Left ventricle myocardium superior (tissue), 1 donor: Measurements from ENCODE around the gene UBE2J1. TPM values are rescaled to one million over a fixed set of nuclear protein-coding genes. Genes with fewer than 3 reads are reported as not detected.
A peak's percentile ranks its signal among the peaks of the same experiment; 100 is the strongest.
"Not testable (repeated sequence)": the region's sequence is repeated elsewhere in the genome, so short reads cannot be mapped to it uniquely, and the experiment has no call there.

Experiments used
- ATAC-seq: fragments of 200-7000 bp; cut with Tn5 transposase; one replicate; pipeline ENCODE4 v1.9.1; 2020; ENCODE audit warnings: mild to moderate bottlenecking, moderate library complexity
- DNase-seq: peaks from one replicate; pipeline ENCODE4 v3.0.0-alpha.2; 2020
- intact Hi-C: fragments of 100-400 bp; cut with micrococcal nuclease; formaldehyde crosslinking; loops from one replicate; pipeline ENCODE4 v1.11.0; 2022
- total RNA-seq: library from RNA; stranded (reverse); fragmentation: NEBNext Ultra II Directional; extraction: Animal tissue kit (Norgen Biotek cat#: 25700); gene quantifications from one replicate; pipeline ENCODE4 v1.2.1, GENCODE V29; 2021
- donor health status: DM: no; HTN: yes; CAD: no; lungs with severe emphysema.

Gene UBE2J1
- total RNA-seq, 1 donor from 2014 or later, result 13.6 TPM

- DNase-seq, result no peak
- intact Hi-C loops, result no loop called here
- no peak for ATAC-seq
These were observed 21.6 kb downstream of the UBE2J1 start for GRCh38 chr6:89330910-89331309.

GRCh38 chr6:89328976-89329375 is 23.5 kb downstream of the UBE2J1 start:
- no peak for ATAC-seq
- no peak for DNase-seq
- intact Hi-C loops, result no loop called here

GRCh38 chr6:89324304-89324703 is 28.2 kb downstream of the UBE2J1 start:
- ATAC-seq (no peak), DNase-seq (no peak)
- intact Hi-C loops, result no loop called here

GRCh38 chr6:89323511-89323971 is 29.0 kb downstream of the UBE2J1 start:
- intact Hi-C loops, result no loop called here
- ATAC-seq (no peak), DNase-seq (no peak)

DNA sequence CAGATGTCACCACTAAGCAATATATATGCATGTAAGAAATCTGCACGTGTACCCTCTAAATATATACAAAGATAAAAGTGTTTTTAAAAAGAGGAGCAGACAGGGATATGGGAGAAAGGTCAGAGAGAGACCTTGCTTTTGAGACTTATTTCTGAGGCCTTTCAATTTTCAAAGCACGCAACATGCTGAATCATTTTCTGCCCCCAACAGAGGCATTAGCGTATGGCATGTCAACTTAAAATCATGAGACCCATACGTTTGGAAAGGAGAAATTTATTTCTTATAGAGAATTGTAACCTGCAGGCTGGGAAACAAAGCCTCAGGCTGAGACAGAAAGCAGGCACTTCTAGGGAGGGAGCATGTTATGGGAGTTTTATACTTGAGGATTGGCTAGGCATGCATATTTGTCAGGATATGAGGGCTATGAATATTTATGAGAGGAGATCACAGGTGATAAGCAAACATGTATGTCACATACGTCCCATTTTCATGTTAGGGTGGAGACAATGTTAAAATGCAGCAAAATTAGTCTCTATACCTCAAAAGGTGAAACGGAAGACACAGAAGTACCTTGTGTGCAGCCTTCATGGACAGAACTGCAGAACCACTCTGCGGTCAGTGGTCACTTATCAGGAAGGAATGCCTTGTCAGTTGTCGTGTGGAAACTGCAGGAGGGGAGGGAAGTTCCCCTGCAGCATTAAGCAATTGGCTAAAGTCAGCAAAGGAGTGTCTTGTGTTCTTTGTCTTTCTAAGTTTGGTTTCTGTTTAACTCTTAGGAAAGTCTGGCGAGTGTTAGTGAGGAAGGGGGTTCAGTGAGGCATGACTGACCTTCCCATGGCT is 31.2 kb downstream of the UBE2J1 start:
- ATAC-seq, result peak; percentile 64
- intact Hi-C loops, result no loop called here
- DNase-seq, result no peak

DNA sequence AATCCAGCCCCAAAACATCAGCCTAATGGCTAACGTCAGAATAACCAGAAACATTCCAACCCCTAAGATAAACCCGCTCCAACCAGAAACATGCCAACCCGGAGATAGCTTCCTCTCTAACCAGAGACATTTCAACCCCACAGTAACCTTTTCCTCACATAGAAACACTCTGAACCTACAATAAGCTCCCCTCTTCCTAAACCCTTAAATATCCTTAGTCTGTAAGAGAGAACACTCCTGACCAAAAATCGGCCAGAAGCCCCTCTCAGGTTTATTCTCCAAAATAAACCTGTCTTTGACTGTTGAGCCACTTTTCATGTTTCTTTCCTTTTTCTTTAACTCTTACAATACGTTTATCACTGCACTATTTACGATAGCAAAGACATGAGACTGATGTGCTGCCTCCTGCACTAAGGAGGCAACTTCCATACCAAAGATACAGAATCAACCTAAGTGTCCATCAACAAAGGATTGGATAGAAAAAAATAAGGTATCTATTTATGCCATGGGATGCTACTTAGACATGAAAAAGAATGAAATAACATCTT is 32.4 kb downstream of the UBE2J1 start:
- intact Hi-C loops, result no loop called here
- ATAC-seq (no peak), DNase-seq (no peak)

- no peak for DNase-seq
- intact Hi-C loops, result no loop called here
- ATAC-seq, result no peak
These were observed 35.5 kb downstream of the UBE2J1 start for GRCh38 chr6:89317067-89317466.

DNA sequence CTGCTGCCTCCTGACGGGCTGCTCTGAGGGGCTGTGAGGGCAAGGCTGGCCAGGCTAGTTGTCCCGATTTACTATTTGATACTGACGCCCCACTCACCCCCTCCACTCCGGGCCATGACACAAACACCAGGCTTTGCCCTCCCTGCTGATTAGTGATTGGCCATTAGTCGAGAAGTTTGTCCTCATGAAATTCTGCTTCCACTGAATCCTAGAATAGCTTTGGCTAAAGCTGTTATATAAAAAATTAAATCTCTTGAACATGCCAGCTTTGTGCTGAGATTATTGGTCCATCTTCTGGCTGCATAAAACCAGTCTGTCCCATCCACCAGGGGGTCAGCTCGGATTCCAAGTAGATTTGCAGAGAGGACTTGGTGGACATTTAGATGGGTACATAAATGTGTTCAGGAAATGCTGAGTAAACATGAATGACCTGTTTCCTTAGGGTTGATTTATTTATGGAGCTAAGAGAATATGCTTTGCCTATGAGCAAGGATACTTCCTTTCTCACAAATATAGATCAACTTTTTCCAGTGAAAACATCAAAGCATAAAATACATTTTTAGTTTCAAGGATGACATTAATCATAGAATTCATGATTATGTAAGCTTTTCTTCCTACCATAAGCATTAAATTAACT is 37.2 kb downstream of the UBE2J1 start, which contains the start of gene GABRR2:
Gene GABRR2, minus strand, starts transcription at position 51 of the 637 bp plus-strand sequence. CDS start 134 bp downstream, outside the sequence.
- intact Hi-C loops, result no loop called here
- no peak for ATAC-seq
- no peak for DNase-seq

DNA sequence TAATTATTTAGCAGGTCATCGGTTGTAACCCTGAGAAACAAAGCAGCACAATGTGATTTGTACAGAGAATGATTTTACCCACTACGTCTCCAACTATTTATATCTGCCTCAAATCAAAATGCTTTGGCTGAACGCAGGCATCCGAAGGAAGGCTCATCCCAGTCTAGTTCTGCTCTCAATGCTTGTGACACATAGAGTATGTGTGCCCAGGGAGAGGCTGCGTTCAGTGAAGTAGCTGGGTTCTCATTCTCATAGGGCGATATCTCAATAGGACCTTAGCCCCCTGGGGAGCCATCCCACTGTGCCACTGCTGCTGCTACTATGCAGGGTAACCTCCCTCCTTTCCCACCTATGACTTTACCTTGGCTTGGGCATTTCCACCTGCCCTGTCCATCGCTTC is 37.8 kb downstream of the UBE2J1 start:
- ATAC-seq (no peak), DNase-seq (no peak)
- intact Hi-C loops, result no loop called here

- no peak for DNase-seq
- intact Hi-C loops, result no loop called here
- peak; percentile 87 for ATAC-seq
These were observed 39.5 kb downstream of the UBE2J1 start for GRCh38 chr6:89313006-89313405.

GRCh38 chr6:89311853-89312531 is 40.5 kb downstream of the UBE2J1 start:
- peak; percentile 72 for DNase-seq
- intact Hi-C loops, result no loop called here
- ATAC-seq, result peak; percentile 81

- no peak for DNase-seq
- no peak for ATAC-seq
- intact Hi-C loops, result no loop called here
These were observed 41.0 kb downstream of the UBE2J1 start for GRCh38 chr6:89311530-89311852.

DNA sequence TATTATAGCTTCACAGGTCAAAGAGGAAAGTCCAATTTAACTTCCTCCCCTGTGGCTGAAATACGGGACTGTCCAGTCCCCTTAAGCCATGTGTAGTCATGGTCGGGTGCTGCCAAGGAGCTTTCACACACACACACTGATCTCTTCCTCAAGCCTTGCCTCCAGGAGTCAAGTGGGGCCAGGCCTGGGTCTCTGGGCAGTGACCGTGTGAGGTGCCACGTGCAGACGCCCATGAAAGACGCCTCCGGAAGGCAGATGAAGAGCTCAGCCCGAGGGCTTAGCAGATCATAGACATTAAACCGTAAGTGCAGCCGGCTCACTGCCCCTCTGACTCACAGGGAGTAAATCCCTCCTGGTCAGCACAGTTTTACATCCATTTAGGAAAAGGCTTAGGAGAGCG is 41.6 kb downstream of the UBE2J1 start:
- intact Hi-C loops, result no loop called here
- DNase-seq, result no peak
- no peak for ATAC-seq

DNA sequence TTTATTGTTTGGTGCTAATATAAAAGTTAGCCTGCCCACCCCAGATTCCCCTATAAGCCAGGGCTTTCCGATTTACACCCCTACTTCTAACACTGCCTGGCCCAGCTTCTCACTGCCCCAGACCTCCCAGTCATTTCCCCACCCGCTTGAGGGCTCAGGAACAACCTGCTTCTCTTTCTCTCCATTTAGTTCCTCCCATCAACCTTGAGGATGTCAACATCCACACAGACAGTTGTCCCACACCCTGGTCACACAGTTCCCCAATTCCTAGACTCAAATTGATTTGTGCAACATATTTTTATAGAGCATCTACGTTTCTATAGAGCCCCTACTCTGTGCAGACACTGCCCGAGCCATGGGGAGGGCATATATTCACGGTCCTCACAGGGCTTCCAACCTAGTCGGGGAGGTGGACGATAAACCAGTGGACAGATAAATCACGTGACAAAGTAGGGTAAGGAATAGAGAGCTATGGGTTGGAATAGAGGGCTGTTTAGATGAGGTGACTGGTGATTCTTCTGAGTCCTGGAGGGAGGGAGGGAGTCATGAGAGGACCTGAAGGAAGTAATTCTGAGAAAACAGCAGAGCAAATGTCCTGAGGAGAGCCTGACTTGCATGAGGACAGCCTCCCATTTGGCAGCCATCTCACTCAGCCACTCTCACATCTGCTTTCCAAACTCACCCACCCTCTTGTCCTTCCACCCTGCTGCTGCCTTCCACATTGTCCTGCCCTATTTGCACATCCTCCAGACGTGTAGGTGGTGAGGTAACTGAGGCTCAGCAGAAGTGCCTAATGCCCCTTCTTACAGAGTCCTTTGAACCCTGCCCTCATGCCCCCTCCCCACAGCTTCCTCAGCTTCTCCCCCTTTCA is 43.8 kb downstream of the UBE2J1 start:
- intact Hi-C loops, result no loop called here
- ATAC-seq, result no peak
- DNase-seq, result no peak

GRCh38 chr6:89304517-89304916 is 48.0 kb downstream of the UBE2J1 start:
- intact Hi-C loops, result loop anchor here (5.0 kb wide), 1 partner anchor 1487 kb away; no protein-coding TSS in a partner anchor
- not testable (repeated sequence) for ATAC-seq

DNA sequence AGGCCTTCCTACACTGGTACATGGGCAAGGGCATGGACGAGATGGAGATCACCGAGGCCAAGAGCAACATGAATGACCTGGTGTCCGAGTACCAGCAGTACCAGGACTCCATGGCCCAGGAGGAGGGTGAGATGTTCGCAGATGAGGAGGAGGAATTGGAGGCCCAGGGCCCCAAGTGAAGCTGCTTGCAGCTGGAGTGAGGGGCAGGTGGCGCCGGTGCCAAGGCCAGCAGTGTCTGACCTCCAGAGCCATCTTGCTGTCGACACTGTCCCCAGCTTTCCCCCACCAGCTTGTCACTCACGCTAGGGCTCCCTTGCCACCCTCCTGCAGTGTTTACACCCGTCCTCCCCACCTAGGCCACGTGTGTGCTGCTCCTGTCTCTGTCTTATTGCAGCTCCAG is 49.6 kb downstream of the UBE2J1 start:
- no peak for ATAC-seq
- no peak for DNase-seq
- intact Hi-C loops, result loop anchor here (5.0 kb wide), 1 partner anchor 1486 kb away; no protein-coding TSS in a partner anchor

More at GRCh38 chr6:89304517-89304916, 48.0 kb downstream of the UBE2J1 start:
- not testable (repeated sequence) for DNase-seq

GRCh38 chr6:89302195-89302770 is 50.2 kb downstream of the UBE2J1 start:
- ATAC-seq (no peak), DNase-seq (no peak)
- intact Hi-C loops, result loop anchor here (5.0 kb wide), 1 partner anchor 1485 kb away; no protein-coding TSS in a partner anchor

GRCh38 chr6:89301586-89302194 is 50.8 kb downstream of the UBE2J1 start:
- ATAC-seq, result no peak
- no peak for DNase-seq
- intact Hi-C loops, result loop anchor here (5.0 kb wide), 1 partner anchor 1484 kb away; no protein-coding TSS in a partner anchor
